COLO668 (cell line): ENCODE data around the gene ABHD14A.

Experiments
- DNase-seq: peaks from one replicate; lab custom pipeline; 2025; ENCODE audit not compliant: unreplicated experiment; lab: John Stamatoyannopoulos, UW

The ABHD14A gene

GRCh38 chr3:52015438-52016228 lies 40.8 kb downstream of the ABHD14A start:
- DNase-seq = no peak

GRCh38 chr3:52017586-52017985 lies 42.7 kb downstream of the ABHD14A start:
- DNase-seq = no peak

GRCh38 chr3:52018319-52019000 lies 43.6 kb downstream of the ABHD14A start:
- DNase-seq = no peak

DNA sequence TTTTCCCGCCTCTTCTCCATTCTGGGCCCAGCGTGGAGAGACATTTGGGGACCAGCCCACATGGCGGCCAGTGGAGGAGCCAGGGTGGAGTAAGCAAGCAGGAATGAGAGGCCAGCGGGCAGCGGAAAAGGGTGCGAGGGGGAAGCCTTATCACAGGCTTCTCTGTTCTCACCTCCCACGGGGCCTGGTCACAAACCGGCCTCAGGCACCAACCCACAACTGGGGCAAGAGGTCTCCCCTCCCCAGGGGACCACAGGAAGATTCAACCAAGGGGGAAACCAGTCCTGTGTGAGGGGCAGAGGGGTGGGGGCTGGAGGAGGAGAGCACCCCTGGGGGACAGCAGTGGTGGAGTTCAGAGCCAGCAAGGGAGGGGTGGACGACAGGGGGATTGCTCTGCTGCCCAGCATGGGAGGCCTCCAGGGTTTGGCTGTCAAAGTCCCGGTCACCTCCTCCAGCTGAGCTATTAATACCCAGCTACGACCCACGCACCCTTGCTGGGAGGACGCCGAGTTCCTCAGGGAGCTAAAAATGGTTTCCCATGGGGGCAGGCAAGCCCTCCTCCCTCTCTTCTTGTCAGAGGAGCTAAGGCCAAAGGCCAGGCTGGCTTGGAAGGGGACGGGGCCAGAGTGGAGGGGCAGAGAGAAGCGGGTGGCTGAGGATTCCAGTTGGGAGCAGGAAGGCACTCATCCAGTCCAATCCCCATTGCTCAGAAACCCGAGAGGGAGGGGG lies 44.7 kb downstream of the ABHD14A start:
- no peak for DNase-seq

- no peak for DNase-seq
Measured at GRCh38 chr3:52020796-52021195, 45.9 kb downstream of the ABHD14A start.

GRCh38 chr3:52021489-52022268 lies 46.8 kb downstream of the ABHD14A start:
- DNase-seq = peak; percentile 73

GRCh38 chr3:52022323-52023100 lies 47.6 kb downstream of the ABHD14A start:
- peak; percentile 8 for DNase-seq

- no peak for DNase-seq
Measured at GRCh38 chr3:52023101-52023770, 48.4 kb downstream of the ABHD14A start.

- no peak for DNase-seq
Measured at GRCh38 chr3:52023860-52024764, 49.2 kb downstream of the ABHD14A start.

DNA sequence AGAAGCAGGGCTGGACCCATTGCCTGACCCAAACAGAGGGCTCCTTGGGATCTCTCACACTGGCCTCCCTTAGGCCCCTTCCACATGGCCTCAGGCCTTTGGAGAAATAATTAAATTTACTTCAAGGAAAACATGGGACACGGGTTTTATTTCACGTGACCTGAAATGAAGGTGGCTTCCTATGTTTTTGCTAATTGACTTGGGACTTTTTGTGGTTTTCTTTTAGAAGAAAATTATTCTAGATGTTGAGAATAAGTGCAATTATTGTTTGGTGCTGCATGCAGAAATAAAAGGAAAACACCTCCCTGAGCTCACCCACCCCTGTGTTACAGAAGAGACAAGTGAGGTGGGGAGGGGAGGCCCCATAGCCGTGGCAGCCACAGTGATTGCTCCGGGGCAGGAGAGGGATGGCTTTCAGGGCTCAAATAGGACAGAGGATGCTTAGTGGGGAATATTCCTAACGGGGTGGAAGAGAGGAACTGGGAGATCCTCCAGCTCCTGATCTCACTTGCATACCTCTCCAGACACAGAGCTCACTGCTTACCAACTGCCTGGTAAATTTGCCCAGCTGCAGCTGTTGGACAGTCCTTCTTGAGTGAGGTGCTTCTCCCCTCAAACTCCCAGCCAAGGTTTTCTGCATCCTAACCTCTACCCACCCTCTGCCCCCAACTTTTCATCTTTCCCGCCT lies 50.0 kb downstream of the ABHD14A start:
- no peak for DNase-seq

- no peak for DNase-seq
Measured at GRCh38 chr3:52025453-52025852, 50.6 kb downstream of the ABHD14A start.

GRCh38 chr3:52026041-52026440 lies 51.2 kb downstream of the ABHD14A start:
- no peak for DNase-seq

- DNase-seq = no peak
Measured at GRCh38 chr3:52028572-52028971, 53.7 kb downstream of the ABHD14A start.

- no peak for DNase-seq
Measured at GRCh38 chr3:52029053-52029452, 54.2 kb downstream of the ABHD14A start.

DNA sequence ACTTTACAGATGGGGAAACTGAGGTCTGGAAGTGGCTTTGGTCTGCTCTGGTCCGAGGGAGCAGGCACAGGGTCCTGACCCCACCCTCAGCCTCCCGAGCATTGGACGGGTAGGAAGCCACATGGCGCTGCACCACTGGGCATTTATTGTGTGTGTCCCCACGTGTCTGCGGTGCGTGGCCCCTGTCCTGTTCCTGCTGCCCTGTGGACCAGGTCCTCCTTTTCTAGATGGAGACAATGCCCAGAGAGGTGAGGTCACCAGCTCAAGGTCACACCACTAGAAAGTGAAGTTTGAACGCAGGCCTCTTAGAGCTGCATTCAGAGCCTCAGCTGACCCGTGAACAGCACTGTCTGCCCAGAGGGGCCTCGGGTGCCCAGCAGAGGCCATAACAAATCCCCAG lies 54.7 kb downstream of the ABHD14A start:
- no peak for DNase-seq
